Stimulated activated CD4-positive, alpha-beta T cell treated with anti-CD3 and anti-CD28 coated beads, TNF-alpha, amount 100 ng/mL, for 1 hour (primary cell): ENCODE data around the gene DCANP1.
A peak's percentile ranks its signal among the peaks of the same experiment; 100 is the strongest.

ENCODE experiments used
- DNase-seq, 3 donors: peaks; one replicate each; pipeline ENCODE4 v3.0.0-alpha.2; 2020; ENCODE audit warnings: low read depth in 3 of 3, low spot score in 1 of 3

Gene DCANP1

GRCh38 chr5:135457424-135458071 lies 10.4 kb upstream of the DCANP1 start:
- peak in 2 of 3 donors; percentile 10 to 48 for DNase-seq

- no peak for DNase-seq
These were observed 9.3 kb upstream of the DCANP1 start for GRCh38 chr5:135456238-135457099.

GRCh38 chr5:135455876-135456237 lies 8.7 kb upstream of the DCANP1 start:
- no peak for DNase-seq

- no peak for DNase-seq
These were observed 7.8 kb upstream of the DCANP1 start for GRCh38 chr5:135454946-135455345.

- DNase-seq, result no peak
These were observed 6.5 kb upstream of the DCANP1 start for GRCh38 chr5:135453613-135454012.

- no peak for DNase-seq
These were observed 5.3 kb upstream of the DCANP1 start, which contains the start of gene TIFAB for GRCh38 chr5:135452321-135453030. TIFAB (minus strand) TSS chr5:135452351; CDS start chr5:135449939, 2,412 bp downstream.

GRCh38 chr5:135451581-135452320 lies 4.6 kb upstream of the DCANP1 start:
- DNase-seq, result no peak

- no peak for DNase-seq
These were observed 3.8 kb upstream of the DCANP1 start for GRCh38 chr5:135450952-135451351.

- DNase-seq, result no peak
These were observed 3.2 kb upstream of the DCANP1 start for GRCh38 chr5:135450336-135450735.

GRCh38 chr5:135449644-135450043 lies 2.5 kb upstream of the DCANP1 start:
- DNase-seq, result no peak

GRCh38 chr5:135448791-135449507 lies 1.8 kb upstream of the DCANP1 start:
- no peak for DNase-seq

- DNase-seq, result no peak
These were observed 1.1 kb upstream of the DCANP1 start for GRCh38 chr5:135448071-135448739.

GRCh38 chr5:135446615-135447014 lies 533 bp downstream of the DCANP1 start:
- DNase-seq, result no peak

GRCh38 chr5:135446206-135446605 lies 942 bp downstream of the DCANP1 start:
- no peak for DNase-seq

GRCh38 chr5:135445306-135445985 lies 1.7 kb downstream of the DCANP1 start:
- no peak for DNase-seq

GRCh38 chr5:135444881-135445280 lies 2.3 kb downstream of the DCANP1 start:
- no peak for DNase-seq

GRCh38 chr5:135444360-135444759 lies 2.8 kb downstream of the DCANP1 start:
- no peak for DNase-seq

GRCh38 chr5:135443161-135443960 lies 3.8 kb downstream of the DCANP1 start:
- DNase-seq, result no peak
